Smooth muscle cell (in vitro differentiated cells): ENCODE measurements around the gene LRBA. TPM values are rescaled to one million over a fixed set of nuclear protein-coding genes. Genes with fewer than 3 reads are reported as not detected.

Experiments used
- DNase-seq: peaks from one replicate; lab custom pipeline; 2025; ENCODE audit not compliant: unreplicated experiment; lab: John Stamatoyannopoulos, UW
- H2AFZ ChIP-seq: fragments of 200-600 bp; sonication (generic); 2 replicates; pipeline ENCODE4 v1.6.0; 2016; ENCODE audit warnings: antibody characterized with exemption, low read depth, mild to moderate bottlenecking
- H3F3A ChIP-seq: fragments of 200-600 bp; sonication (generic); 2 replicates; pipeline ENCODE4 v1.6.0; 2017; ENCODE audit warnings: antibody characterized with exemption, low read depth
- H3K27ac ChIP-seq: fragments of 200-600 bp; sonication (generic); 2 replicates; pipeline ENCODE4 v1.5.1; 2016; ENCODE audit warnings: low read depth, mild to moderate bottlenecking
- H3K27me3 ChIP-seq: fragments of 200-600 bp; sonication (generic); 2 replicates; pipeline ENCODE4 v1.6.1; 2016; ENCODE audit warnings: low read depth, mild to moderate bottlenecking
- H3K36me3 ChIP-seq: fragments of 200-600 bp; sonication (generic); 2 replicates; pipeline ENCODE4 v1.5.1; 2016; ENCODE audit warnings: low read depth
- H3K4me1 ChIP-seq: fragments of 200-600 bp; sonication (generic); 2 replicates; pipeline ENCODE4 v1.5.1; 2016; ENCODE audit warnings: low read depth
- H3K4me2 ChIP-seq: fragments of 200-600 bp; sonication (generic); 2 replicates; pipeline ENCODE4 v1.6.0; 2016; ENCODE audit warnings: mild to moderate bottlenecking
- H3K4me3 ChIP-seq: fragments of 200-600 bp; sonication (generic); 2 replicates; pipeline ENCODE4 v1.5.1; 2016; ENCODE audit warnings: mild to moderate bottlenecking
- H3K79me2 ChIP-seq: fragments of 200-600 bp; sonication (generic); 2 replicates; pipeline ENCODE4 v1.6.0; 2016; ENCODE audit warnings: low read depth, mild to moderate bottlenecking
- H3K9ac ChIP-seq: fragments of 200-600 bp; sonication (generic); 2 replicates; pipeline ENCODE4 v1.6.0; 2016; ENCODE audit warnings: low read depth
- H3K9me3 ChIP-seq: fragments of 200-600 bp; sonication (generic); replicated peaks from 2 replicates; pipeline ENCODE4 v1.5.1; 2016; ENCODE audit warnings: low read depth
- H4K20me1 ChIP-seq: fragments of 200-600 bp; sonication (generic); 2 replicates; pipeline ENCODE4 v1.6.0; 2016; ENCODE audit warnings: low read depth
- WGBS: methylation state at CpG from one replicate; pipeline ENCODE4 v1.1.7; 2016; ENCODE audit warnings: low lambda C conversion rate; 5-methylcytosine and 5-hydroxymethylcytosine counted together
- polyA plus RNA-seq: library from polyadenylated mRNA; unstranded; fragments of >200 nt; fragmentation: Nextera tagmentation; extraction: Ambion mirVana; gene quantifications from 2 replicates; pipeline ENCODE4 v1.2.1, GENCODE V29; 2016
- total RNA-seq: library from RNA; depleted of rRNA; stranded (reverse); fragments of >200 nt; gene quantifications from 2 replicates; pipeline ENCODE4 v1.2.3, GENCODE V29; 2014
- TF ChIP-seq, protein P1 (sequence below): fragments of 200-600 bp; sonication (generic); IDR thresholded peaks from 2 replicates; pipeline ENCODE4 v1.5.1; 2017; ENCODE audit warnings: borderline replicate concordance, mild to moderate bottlenecking, antibody characterized with exemption; ENCODE audit not compliant: insufficient read depth, poor library complexity, severe bottlenecking

The LRBA gene
- total and polyA plus RNA-seq, 2 experiments from 2014 or later = 1.6 to 26.2 TPM

DNA sequence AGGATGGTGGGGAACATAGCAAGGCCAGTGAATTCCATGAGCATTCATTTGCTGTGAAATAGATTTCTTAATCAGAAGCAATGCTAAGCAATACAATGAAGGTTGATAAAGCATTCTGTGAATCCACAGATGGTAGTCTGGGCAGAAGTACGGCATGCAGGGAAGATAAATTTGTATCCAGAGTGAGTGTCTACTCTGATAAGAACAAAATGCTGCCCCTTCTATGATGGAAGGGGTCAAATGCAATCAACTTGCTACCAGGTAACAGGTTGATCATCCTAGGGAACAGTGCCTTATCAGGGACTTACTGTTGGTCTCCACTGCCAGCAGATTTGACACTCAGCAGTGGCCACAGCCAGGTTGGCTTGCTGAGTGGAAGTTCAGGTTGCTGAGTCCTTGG, 243.7 kb downstream of the LRBA start:
- 100% methylated on average over 1 of the region's 1 CpG for WGBS
- no peaks in the 10 kb centered on the region for H3K36me3 ChIP-seq
- peaks cover 13% of the 10 kb centered on the region for H3K4me1 ChIP-seq
- no peak overlapping the region for H2AFZ ChIP-seq
- H3K9me3 ChIP-seq = no peaks in the 10 kb centered on the region
- DNase-seq = no peak
- no peaks in the 10 kb centered on the region for H3K79me2 ChIP-seq
- H3K4me2 ChIP-seq = no peak overlapping the region
- no peak overlapping the region for H3K9ac ChIP-seq
- H3F3A ChIP-seq = no peaks in the 10 kb centered on the region
- H3K4me3 ChIP-seq = no peak overlapping the region
- H3K27ac ChIP-seq = no peak overlapping the region
- TF ChIP-seq, protein P1, sequence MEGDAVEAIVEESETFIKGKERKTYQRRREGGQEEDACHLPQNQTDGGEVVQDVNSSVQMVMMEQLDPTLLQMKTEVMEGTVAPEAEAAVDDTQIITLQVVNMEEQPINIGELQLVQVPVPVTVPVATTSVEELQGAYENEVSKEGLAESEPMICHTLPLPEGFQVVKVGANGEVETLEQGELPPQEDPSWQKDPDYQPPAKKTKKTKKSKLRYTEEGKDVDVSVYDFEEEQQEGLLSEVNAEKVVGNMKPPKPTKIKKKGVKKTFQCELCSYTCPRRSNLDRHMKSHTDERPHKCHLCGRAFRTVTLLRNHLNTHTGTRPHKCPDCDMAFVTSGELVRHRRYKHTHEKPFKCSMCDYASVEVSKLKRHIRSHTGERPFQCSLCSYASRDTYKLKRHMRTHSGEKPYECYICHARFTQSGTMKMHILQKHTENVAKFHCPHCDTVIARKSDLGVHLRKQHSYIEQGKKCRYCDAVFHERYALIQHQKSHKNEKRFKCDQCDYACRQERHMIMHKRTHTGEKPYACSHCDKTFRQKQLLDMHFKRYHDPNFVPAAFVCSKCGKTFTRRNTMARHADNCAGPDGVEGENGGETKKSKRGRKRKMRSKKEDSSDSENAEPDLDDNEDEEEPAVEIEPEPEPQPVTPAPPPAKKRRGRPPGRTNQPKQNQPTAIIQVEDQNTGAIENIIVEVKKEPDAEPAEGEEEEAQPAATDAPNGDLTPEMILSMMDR = no peak
- no peaks in the 10 kb centered on the region for H4K20me1 ChIP-seq
- no peaks in the 10 kb centered on the region for H3K27me3 ChIP-seq

DNA sequence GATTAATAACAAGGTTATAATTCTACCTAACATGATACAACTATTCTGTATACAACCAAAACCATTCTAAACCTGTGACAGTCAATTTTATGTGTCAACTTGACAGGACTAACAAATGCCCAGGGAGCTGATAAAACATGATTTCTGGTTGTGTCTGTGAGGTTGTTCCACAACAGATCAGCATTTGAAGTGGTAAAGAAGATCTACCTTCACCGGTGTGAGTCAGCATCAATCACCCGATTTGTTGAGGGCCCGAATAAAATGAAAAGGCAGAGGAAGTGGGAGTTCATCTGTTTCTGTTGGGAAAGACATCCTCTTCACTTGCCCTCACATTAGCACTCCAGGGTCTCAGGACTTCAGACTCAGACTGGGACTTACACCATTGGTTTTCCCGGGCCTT, 245.2 kb downstream of the LRBA start:
- H4K20me1 ChIP-seq = no peaks in the 10 kb centered on the region
- H3F3A ChIP-seq = no peaks in the 10 kb centered on the region
- no peak overlapping the region for H3K4me3 ChIP-seq
- no peak overlapping the region for H3K4me2 ChIP-seq
- H3K36me3 ChIP-seq = no peaks in the 10 kb centered on the region
- H2AFZ ChIP-seq = no peak overlapping the region
- WGBS = 79% methylated on average over 4 of the region's 4 CpGs
- H3K9ac ChIP-seq = no peak overlapping the region
- TF ChIP-seq, protein P1 = no peak
- DNase-seq = no peak
- H3K79me2 ChIP-seq = no peaks in the 10 kb centered on the region
- no peak overlapping the region for H3K27ac ChIP-seq
- peaks cover 13% of the 10 kb centered on the region for H3K4me1 ChIP-seq
- no peaks in the 10 kb centered on the region for H3K27me3 ChIP-seq
- H3K9me3 ChIP-seq = no peaks in the 10 kb centered on the region

DNA sequence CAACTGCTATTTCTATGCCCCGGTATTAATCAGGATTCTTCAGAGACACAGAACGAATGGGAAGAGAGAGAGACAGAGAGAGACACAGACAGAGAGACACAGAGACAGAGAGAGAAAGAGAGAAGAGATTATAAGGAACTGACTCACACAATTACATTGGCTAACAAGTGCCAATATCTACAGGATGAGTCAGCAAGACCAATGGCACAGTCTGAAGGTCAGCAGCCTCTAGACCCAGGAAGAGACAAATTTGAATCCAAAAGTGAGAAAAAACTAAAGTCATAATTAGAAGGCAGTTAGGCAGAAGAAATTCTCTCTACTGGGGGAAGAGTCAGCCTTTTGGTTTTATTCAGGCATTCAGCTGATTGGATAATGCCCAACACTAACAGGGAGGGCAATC, 245.8 kb downstream of the LRBA start:
- H3K27ac ChIP-seq = no peak overlapping the region
- no peaks in the 10 kb centered on the region for H3K36me3 ChIP-seq
- no peaks in the 10 kb centered on the region for H3K9me3 ChIP-seq
- no peaks in the 10 kb centered on the region for H3F3A ChIP-seq
- no peak overlapping the region for H3K9ac ChIP-seq
- no peak overlapping the region for H3K4me3 ChIP-seq
- H3K4me2 ChIP-seq = no peak overlapping the region
- H3K79me2 ChIP-seq = no peaks in the 10 kb centered on the region
- peaks cover 10% of the 10 kb centered on the region for H3K4me1 ChIP-seq
- 87% methylated on average over 2 of the region's 2 CpGs for WGBS
- no peak overlapping the region for H2AFZ ChIP-seq
- no peak for DNase-seq
- no peaks in the 10 kb centered on the region for H3K27me3 ChIP-seq
- TF ChIP-seq, protein P1 = no peak
- H4K20me1 ChIP-seq = no peaks in the 10 kb centered on the region

DNA sequence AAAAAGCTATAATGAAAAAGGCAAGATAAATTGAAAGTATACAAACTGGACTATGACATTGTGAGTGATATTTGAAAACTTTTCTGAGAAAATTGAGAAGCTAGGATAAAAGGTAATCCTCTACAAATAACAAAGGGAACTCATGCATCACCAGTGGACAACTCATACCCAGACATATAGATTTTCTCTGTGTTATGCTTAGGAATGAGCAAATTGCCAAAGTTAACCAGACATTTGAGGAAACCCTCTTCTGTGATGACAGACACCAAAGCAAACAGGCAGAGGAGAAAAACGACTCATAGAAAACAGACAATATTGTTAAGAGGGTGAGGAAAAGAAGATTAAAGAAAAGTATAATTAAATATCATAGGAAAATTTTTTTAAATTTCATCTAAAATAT, 246.6 kb downstream of the LRBA start:
- H3F3A ChIP-seq = no peaks in the 10 kb centered on the region
- H3K79me2 ChIP-seq = no peaks in the 10 kb centered on the region
- H3K9me3 ChIP-seq = no peaks in the 10 kb centered on the region
- TF ChIP-seq, protein P1 = no peak
- no peaks in the 10 kb centered on the region for H4K20me1 ChIP-seq
- WGBS = 63% methylated on average over 1 of the region's 1 CpG
- H3K9ac ChIP-seq = no peak overlapping the region
- peaks cover 6% of the 10 kb centered on the region for H3K4me1 ChIP-seq
- H3K4me2 ChIP-seq = no peak overlapping the region
- no peak overlapping the region for H2AFZ ChIP-seq
- no peak overlapping the region for H3K27ac ChIP-seq
- no peak for DNase-seq
- no peak overlapping the region for H3K4me3 ChIP-seq
- H3K27me3 ChIP-seq = no peaks in the 10 kb centered on the region
- H3K36me3 ChIP-seq = no peaks in the 10 kb centered on the region
